Erythroblast (primary cell): Measurements from ENCODE around the gene SCLY.
"Not testable (repeated sequence)": the region's sequence is repeated elsewhere in the genome, so short reads cannot be mapped to it uniquely, and the experiment has no call there.

ENCODE experiments used
- DNase-seq, 2 experiments: peaks; one replicate each; lab custom pipeline; 2025; lab: John Stamatoyannopoulos, UW
- GATA1 ChIP-seq: IDR thresholded peaks from 2 replicates; pipeline ENCODE4 v1.6.1; 2011; ENCODE audit warnings: low read depth, mild to moderate bottlenecking, control low read depth, low read length, moderate library complexity
- POLR2A ChIP-seq: IDR thresholded peaks from 2 replicates; pipeline ENCODE4 v1.6.1; 2011; ENCODE audit warnings: mild to moderate bottlenecking, low read length

Gene SCLY

GRCh38 chr2:238108423-238109183 is 47.8 kb downstream of the SCLY start:
- no peak for DNase-seq
- no peak for TF ChIP-seq GATA1
- TF ChIP-seq POLR2A: no peak

- no peak for TF ChIP-seq POLR2A
- TF ChIP-seq GATA1: no peak
- no peak for DNase-seq
These were observed 52.8 kb downstream of the SCLY start for GRCh38 chr2:238113611-238114010.

- TF ChIP-seq GATA1: no peak
- no peak for TF ChIP-seq POLR2A
- DNase-seq: peak in 1 of 2 experiments; percentile 15
These were observed 53.6 kb downstream of the SCLY start for GRCh38 chr2:238114331-238114841.

GRCh38 chr2:238114851-238115660 is 54.3 kb downstream of the SCLY start:
- TF ChIP-seq GATA1 (no peak), POLR2A (no peak)
- no peak for DNase-seq

GRCh38 chr2:238115709-238116108 is 54.9 kb downstream of the SCLY start:
- not testable (repeated sequence) for DNase-seq

- DNase-seq: no peak
- no peak for TF ChIP-seq GATA1
- TF ChIP-seq POLR2A: no peak
These were observed 55.7 kb downstream of the SCLY start for GRCh38 chr2:238116298-238117198.

- no peak for DNase-seq
- no peak for TF ChIP-seq POLR2A
- no peak for TF ChIP-seq GATA1
These were observed 56.7 kb downstream of the SCLY start for GRCh38 chr2:238117199-238118154.

GRCh38 chr2:238119756-238120462 is 59.1 kb downstream of the SCLY start:
- TF ChIP-seq POLR2A (no peak), GATA1 (no peak)
- DNase-seq: no peak

- TF ChIP-seq GATA1: no peak
- TF ChIP-seq POLR2A: no peak
- DNase-seq: peak in 1 of 2 experiments; percentile 10
These were observed 59.9 kb downstream of the SCLY start for GRCh38 chr2:238120463-238121298.

- no peak for TF ChIP-seq GATA1
- DNase-seq: no peak
These were observed 60.9 kb downstream of the SCLY start for GRCh38 chr2:238121511-238122286.
